Adipose tissue (tissue), 3 donors: ENCODE measurements around the gene LMO1. TPM values are rescaled to one million over a fixed set of nuclear protein-coding genes. Genes with fewer than 3 reads are reported as not detected.

Source experiments
- H3K27ac ChIP-seq: one replicate; pipeline ENCODE4 v1.5.1; 2013; ENCODE audit warnings: low read depth, low read length
- WGBS, 3 donors: extraction: QIAGEN DNeasy Blood & Tissue Kit; methylation state at CpG; one replicate each; pipeline ENCODE4 v1.1.7; 2013; 5-methylcytosine and 5-hydroxymethylcytosine counted together
- polyA plus RNA-seq, 3 donors: library from polyadenylated mRNA; stranded (reverse); fragments of 200-250 nt; gene quantifications; one replicate each; pipeline ENCODE4 v1.2.3, GENCODE V29; 2013
- donor health status: healthy with polysubstance abuse.
- donor health status: Bipolar disorder and iron deficiency.
- donor health status: healthy.

The LMO1 gene
- polyA plus RNA-seq, 3 donors = 0.10 to 0.54 TPM; not detected in 1

- H3K27ac ChIP-seq = no peak overlapping the region
- 77 to 81% (median 78%) methylated on average over 8 of the region's 8 CpGs for WGBS, 3 donors
Measured at GRCh38 chr11:8221917-8222495, 41.7 kb downstream of the LMO1 start.

GRCh38 chr11:8221046-8221723, 42.5 kb downstream of the LMO1 start:
- WGBS, 3 donors = 83 to 90% (median 86%) methylated on average over 8 of the region's 8 CpGs
- no peak overlapping the region for H3K27ac ChIP-seq

GRCh38 chr11:8220261-8221045, 43.2 kb downstream of the LMO1 start:
- no peak overlapping the region for H3K27ac ChIP-seq
- WGBS, 3 donors = 78 to 83% (median 78%) methylated on average over 11 of the region's 11 CpGs

GRCh38 chr11:8219257-8220021, 44.2 kb downstream of the LMO1 start:
- H3K27ac ChIP-seq = no peak overlapping the region
- WGBS, 3 donors = 73 to 85% (median 83%) methylated on average over 15 to 16 of the region's 16 CpGs

GRCh38 chr11:8218840-8219239, 44.8 kb downstream of the LMO1 start:
- no peak overlapping the region for H3K27ac ChIP-seq
- 58 to 83% (median 80%) methylated on average over 11 of the region's 11 CpGs for WGBS, 3 donors

GRCh38 chr11:8218409-8218808, 45.3 kb downstream of the LMO1 start:
- H3K27ac ChIP-seq = no peak overlapping the region

GRCh38 chr11:8217926-8218325, 45.8 kb downstream of the LMO1 start:
- WGBS, 3 donors = 81 to 83% (median 81%) methylated on average over 11 of the region's 11 CpGs
- H3K27ac ChIP-seq = no peak overlapping the region

More at GRCh38 chr11:8218409-8218808, 45.3 kb downstream of the LMO1 start:
- WGBS, 3 donors = 67 to 70% (median 70%) methylated on average over 4 of the region's 4 CpGs

- WGBS, 3 donors = 80 to 82% (median 81%) methylated on average over 4 of the region's 4 CpGs
- no peak overlapping the region for H3K27ac ChIP-seq
Measured at GRCh38 chr11:8217136-8217535, 46.5 kb downstream of the LMO1 start.

- H3K27ac ChIP-seq = no peak overlapping the region
- WGBS, 3 donors = 53 to 80% (median 64%) methylated on average over 4 of the region's 4 CpGs
Measured at GRCh38 chr11:8213376-8213775, 50.3 kb downstream of the LMO1 start.

GRCh38 chr11:8209208-8209807, 54.4 kb downstream of the LMO1 start:
- WGBS, 3 donors = 62 to 77% (median 71%) methylated on average over 4 of the region's 4 CpGs
- H3K27ac ChIP-seq = no peak overlapping the region

- H3K27ac ChIP-seq = no peak overlapping the region
- 42 to 50% (median 45%) methylated on average over 20 of the region's 20 CpGs for WGBS, 3 donors
Measured at GRCh38 chr11:8207080-8208000, 56.3 kb downstream of the LMO1 start.

- no peak overlapping the region for H3K27ac ChIP-seq
- 20 to 32% (median 22%) methylated on average over 31 of the region's 31 CpGs for WGBS, 3 donors
Measured at GRCh38 chr11:8206251-8207079, 57.2 kb downstream of the LMO1 start.

GRCh38 chr11:8205566-8205965, 58.1 kb downstream of the LMO1 start:
- 84 to 93% (median 84%) methylated on average over 8 of the region's 8 CpGs for WGBS, 3 donors
- no peak overlapping the region for H3K27ac ChIP-seq

GRCh38 chr11:8204596-8204995, 59.1 kb downstream of the LMO1 start:
- H3K27ac ChIP-seq = no peak overlapping the region
- WGBS, 3 donors = 53 to 58% (median 55%) methylated on average over 5 of the region's 5 CpGs

- H3K27ac ChIP-seq = no peak overlapping the region
- WGBS, 3 donors = 63 to 82% (median 64%) methylated on average over 5 of the region's 5 CpGs
Measured at GRCh38 chr11:8204025-8204424, 59.7 kb downstream of the LMO1 start.

GRCh38 chr11:8203414-8203715, 60.3 kb downstream of the LMO1 start:
- H3K27ac ChIP-seq = no peak overlapping the region
- 80 to 89% (median 86%) methylated on average over 2 of the region's 2 CpGs for WGBS, 3 donors
